NCI-H2227 (cell line): Measurements from ENCODE around the gene UPK2.
"Not testable (repeated sequence)": the region's sequence is repeated elsewhere in the genome, so short reads cannot be mapped to it uniquely, and the experiment has no call there.

Source experiments
- DNase-seq: peaks from one replicate; lab custom pipeline; 2025; ENCODE audit not compliant: unreplicated experiment; lab: John Stamatoyannopoulos, UW

Gene UPK2

GRCh38 chr11:118984337-118984736 lies 28.2 kb downstream of the UPK2 start:
- DNase-seq: not testable (repeated sequence)

DNA sequence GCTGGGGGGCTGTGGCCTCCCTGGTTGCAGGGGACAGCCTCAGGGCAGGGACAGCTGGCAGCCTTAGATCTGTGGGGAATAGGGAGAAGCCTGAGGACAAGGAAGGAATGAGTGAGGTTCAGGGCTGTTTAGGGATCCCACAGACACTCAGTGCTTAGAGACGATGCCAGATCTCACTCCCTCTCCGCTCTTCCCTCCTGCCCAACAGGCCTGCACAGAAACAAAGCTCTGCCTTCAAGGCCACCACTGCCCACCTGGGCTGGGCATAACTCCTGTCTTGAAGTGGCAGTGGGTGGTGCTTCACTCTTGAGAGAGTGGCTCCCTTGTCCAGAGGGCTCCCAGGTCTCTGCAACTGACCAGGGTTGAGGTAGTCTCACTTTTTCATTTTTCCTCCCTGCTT lies 28.7 kb downstream of the UPK2 start:
- no peak for DNase-seq

GRCh38 chr11:118988280-118988679 lies 32.2 kb downstream of the UPK2 start:
- DNase-seq: no peak

GRCh38 chr11:118991486-118992038 lies 35.5 kb downstream of the UPK2 start:
- DNase-seq: not testable (repeated sequence)

- DNase-seq: peak; percentile 13
Observed at GRCh38 chr11:118996926-118997626, 41.0 kb downstream of the UPK2 start.

GRCh38 chr11:118997627-118998387 lies 41.7 kb downstream of the UPK2 start, which contains the start of gene CENATAC:
Gene CENATAC (plus strand): TSS chr11:118998138. CDS start chr11:118998198, 60 bp downstream.
- DNase-seq: peak; percentile 93

DNA sequence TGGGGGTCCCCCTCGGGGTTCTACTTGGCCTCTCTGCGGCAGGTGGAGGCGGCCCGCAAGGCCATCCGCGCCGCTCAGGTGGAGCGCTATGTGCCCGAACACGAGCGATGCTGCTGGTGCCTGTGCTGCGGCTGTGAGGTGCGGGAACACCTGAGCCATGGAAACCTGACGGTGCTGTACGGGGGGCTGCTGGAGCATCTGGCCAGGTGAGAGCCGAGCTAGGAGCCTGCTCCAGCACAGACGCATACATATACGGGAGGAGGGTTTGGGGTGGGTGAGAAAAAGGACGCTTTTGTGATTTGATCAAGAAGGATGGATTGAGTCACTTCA lies 42.3 kb downstream of the UPK2 start:
- DNase-seq: no peak

DNA sequence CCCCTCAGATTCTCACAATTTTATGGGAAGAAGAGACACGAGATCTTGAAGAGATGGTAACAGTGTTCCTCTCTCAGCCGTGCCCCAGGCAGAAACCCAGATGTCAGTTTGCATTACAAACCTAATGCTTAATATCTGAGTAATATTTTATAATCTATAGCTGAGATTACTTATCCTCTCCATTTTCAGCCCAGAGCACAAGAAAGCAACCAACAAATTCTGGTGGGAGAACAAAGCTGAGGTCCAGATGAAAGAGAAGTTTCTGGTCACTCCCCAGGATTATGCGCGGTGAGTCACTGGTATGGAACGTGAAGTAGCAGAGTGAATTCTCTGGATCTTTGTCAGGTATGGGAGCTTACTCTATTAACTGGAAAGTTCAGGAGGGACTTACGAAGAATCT lies 42.7 kb downstream of the UPK2 start:
- no peak for DNase-seq

- no peak for DNase-seq
Observed at GRCh38 chr11:119000906-119001305, 44.8 kb downstream of the UPK2 start.

DNA sequence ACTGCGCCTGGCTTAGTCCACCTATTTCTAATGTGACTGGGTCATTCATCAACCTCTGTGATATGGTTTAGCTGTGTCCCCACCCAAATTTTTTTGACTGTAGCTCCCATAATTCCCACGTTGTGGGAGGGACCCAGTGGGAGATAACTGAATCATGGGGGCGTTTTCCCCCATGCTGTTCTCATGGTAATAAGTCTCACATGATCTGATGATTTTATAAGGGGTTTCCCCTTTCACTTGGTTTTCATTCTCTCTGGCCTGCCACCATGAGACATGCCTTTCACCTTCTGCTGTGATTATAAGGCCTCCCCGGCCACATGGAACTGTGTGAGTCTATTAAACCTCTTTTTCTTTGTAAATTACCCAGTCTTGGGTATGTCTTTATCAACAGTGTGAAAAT lies 50.6 kb downstream of the UPK2 start:
- no peak for DNase-seq
